DLD1 (cell line): Measurements from ENCODE around the gene TMEM229B.

Source experiments
- in situ Hi-C: cut with HindIII; loops from 2 replicates; pipeline ENCODE4 v1.10.0; 2017; ENCODE audit warnings: low sequenced_read_pairs

Gene TMEM229B

DNA sequence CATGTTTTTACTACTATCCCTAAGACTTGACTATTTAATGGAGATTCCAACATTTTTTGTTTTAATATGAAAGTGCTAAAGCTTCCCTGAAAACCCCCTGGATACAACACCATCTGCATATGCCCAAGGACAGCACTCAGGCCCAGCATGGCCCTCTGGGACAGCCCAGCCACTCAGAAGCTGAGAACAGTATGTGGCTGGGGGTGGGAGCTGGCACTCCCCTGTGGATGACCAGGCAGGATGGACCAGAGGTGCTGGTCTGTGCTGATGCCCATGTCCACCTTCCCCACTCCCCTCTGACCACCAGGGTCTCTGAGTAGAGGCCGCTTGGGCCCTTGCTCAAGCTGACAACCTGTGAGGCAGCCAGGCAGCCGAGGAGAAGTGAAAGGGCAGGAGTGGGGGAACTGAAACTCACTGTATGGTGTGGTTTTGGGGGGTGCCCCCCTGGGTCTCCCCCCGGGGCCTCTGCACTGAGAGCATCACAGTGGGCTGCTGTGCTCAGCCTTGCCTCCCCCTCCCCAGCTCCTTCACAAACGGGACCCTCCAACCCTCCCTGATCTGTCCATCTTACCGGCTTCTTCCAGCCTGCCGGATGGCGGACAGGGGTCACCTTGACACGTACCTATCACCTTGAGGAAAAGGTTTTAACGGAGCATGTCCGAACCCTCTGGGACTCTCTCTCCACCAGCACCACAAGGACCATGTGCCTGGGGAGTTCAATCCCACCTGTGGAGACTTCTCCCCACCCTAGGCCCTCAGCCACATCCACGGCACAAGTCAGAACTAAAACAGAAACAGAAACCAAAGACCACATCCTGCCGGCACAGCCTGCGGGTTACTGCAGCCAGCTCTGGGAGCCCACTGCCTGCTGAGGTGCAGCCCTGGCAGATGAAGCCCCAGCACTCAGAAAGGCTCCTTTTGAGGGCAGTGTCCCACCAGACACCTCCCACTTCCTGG lies at the start of gene TMEM229B:
Gene TMEM229B (minus strand): TSS at position 785 of the 957 bp plus-strand sequence. CDS start 14,798 bp downstream, outside the sequence.
- in situ Hi-C loops, result no loop called here

DNA sequence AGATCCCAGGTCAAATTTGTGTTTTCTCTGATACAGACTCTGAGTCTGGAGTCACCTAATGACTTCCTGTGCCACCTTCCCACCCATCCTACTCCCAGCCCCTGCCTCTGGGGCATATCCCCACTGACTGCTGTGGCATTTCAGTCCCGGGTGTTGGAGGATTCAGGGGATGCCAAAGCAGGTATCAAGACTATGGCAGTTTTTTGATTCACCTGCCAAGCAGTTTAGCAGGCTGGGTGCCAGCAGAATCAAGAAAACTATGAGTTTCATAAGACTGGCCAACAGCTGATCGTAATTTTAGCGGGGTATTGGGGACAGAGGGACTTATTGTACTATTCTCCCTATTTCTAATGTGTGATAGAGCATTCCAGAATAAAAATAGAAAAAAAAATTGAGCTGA lies 49.2 kb upstream of the TMEM229B start:
- in situ Hi-C loops, result no loop called here

DNA sequence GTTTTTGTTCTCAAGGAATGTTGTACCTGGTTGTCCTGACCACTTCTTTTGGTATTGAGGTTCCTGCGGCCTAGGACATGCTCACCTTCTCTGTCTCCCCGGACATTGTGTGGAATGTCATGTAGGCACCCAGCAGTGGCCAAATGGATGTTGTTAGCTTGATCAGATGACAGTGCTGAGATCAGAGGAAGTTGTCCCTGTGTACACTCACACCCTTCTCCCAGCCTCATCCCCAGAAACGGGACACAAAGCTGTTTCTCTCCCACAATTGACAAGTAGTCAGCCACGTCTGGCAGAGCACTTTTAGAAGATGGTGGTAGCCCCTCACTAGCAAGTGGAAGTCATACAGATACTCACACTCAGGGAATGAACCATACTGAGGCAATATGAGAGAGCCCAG lies 47.6 kb upstream of the TMEM229B start:
- in situ Hi-C loops, result no loop called here

DNA sequence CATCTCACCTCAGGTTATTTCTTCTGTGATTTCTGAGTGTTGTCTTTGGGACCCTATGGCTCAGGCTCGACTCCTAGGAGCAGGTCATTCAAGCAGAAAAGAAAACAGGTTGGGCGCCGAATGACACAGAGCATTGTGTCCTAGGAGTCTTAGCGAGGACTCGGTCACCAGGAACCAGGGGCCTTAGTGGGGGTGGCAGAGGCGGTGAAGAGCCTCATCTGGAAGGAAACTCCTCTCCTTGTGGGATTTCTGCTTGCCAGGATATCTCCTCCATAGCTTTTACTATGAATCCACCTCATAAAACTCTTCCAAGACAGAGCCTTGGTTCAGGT lies 45.2 kb upstream of the TMEM229B start:
- in situ Hi-C loops, result no loop called here

DNA sequence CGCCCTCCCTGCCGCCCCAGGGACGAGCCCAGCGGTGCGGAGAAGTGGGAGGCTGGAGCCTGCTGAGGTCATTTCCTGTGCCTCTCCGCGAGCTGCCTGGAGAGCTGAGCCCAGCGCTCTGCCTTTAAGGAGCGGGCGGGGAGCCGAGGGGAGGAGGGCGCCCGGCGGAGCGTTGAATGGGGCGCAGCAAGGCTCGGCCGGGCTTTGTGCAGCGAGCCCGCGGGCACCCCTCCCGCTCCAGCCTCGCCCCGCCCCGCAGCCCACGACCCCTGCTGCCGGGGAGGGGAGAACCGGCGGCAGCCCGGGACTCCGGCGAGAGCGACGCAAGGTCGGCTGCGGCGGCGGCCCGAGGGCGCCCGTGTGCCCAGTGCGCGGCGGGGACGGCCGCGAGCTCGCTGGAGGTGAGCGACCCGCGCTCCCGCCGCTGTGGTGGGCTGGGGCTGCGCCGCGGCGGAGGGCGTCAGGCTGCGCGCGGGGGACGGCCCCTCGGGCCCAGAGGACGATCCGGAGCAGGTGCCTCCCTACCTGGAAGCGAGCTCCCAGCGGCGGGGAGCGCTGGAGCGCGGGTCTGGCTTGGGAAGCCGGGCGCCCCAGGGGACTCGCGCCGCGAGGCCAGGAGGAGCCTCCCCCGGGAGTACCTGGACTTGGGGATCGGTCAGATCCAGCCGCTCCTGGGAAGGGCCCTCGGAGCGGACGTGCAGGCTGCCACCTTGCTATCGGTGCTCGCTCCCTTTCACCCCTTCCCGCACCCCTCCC lies 44.7 kb upstream of the TMEM229B start, which contains the start of gene PLEKHH1:
Gene PLEKHH1 (plus strand): TSS at position 293 of the 756 bp plus-strand sequence. CDS start 8,578 bp downstream, outside the sequence.
- in situ Hi-C loops, result no loop called here

DNA sequence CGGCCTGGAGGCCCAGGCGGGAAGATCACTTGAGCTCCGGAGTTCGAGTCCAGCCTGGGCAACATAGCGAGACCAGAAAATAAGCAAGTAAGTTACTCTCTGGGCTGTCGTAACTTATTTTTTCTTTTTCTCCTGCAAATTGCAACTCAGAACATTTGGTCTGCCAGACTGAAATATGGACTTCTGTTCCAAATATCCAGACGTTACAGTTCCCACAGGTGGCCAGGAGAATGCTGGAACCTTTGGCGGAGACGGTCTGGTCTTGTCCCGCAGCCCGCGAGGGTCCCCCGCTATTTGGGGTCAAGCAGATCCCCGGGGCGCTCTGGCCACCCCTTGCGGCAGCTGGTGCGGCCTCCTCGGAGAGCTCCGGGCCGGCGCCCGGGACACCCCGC lies 44.1 kb upstream of the TMEM229B start:
- in situ Hi-C loops, result no loop called here

GRCh38 chr14:67529947-67530935 lies 41.7 kb upstream of the TMEM229B start:
- in situ Hi-C loops, result no loop called here

DNA sequence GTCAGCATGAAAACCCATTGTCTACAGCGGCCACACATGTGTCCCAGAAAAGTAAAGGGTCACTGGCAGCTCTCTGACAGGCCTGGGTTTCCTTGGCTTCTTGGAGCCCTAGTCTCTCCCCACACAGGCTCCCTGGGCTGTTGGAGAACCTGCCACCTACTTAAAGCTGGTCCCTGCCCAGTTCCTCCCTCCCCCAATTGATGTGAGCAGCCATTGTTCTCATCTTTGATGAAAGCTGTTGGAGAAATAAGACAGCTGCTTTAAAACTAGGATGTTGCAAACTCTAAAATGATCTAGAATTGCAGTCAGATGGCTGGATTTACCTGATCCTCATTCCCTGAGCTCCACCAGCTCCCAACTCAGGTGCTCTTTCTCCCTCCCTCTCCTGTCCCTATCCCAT lies 39.8 kb upstream of the TMEM229B start:
- in situ Hi-C loops, result no loop called here

DNA sequence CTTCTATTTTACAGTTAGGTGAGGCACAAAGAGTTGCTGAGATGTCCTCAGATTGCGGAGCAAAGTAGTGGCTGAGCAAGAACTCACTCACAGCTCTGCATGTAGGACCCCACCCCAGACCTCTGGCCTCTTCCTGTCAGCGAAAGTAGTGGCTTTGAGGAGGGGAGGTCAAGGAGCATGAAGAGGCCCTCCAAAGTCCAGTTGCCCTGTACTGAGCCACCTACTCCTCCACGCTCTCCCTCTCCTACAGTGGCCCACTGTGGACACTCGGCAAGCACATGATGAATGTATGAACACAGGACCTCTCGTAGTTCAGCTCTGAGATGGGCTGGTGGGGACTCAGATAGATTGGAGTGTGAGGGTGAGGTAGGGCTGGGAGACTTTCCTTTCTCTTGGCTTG lies 39.2 kb upstream of the TMEM229B start:
- in situ Hi-C loops, result no loop called here

- in situ Hi-C loops, result no loop called here
Observed at GRCh38 chr14:67526676-67527459, 38.3 kb upstream of the TMEM229B start.

GRCh38 chr14:67526181-67526580 lies 37.7 kb upstream of the TMEM229B start:
- in situ Hi-C loops, result no loop called here

DNA sequence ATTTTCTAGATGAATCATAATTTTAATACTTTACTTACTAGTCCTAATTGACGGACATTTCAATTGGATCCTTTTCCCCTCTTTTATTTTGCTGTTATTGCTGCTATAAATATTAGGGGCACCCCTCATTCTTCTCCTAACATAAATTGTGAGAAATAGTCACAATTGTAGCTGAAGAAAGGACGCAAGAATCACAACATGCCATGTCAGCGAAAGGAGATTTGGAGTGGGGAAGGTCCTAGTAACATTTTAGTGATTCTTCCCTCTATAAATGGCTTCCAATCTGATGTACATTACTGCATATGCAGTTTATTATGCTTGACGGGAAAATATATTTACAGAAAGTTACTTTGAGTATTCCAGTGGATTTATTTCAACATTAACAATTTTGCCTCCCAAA lies 36.9 kb upstream of the TMEM229B start:
- in situ Hi-C loops, result no loop called here

DNA sequence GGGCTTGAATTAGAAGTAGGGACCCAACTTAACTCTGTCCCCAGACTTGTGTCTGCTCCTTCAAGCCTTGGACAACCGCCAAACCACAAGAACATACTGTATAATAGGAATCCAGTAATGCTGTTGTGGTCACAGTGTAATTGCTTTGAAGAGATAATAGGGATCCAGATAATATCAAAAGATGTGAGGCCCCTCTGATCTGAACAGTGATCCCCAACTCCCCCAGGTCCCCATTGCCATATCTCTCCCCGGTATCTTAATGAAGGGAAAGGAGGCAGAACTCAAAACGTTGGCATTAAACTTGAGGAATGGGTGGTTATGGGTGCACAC lies 36.1 kb upstream of the TMEM229B start:
- in situ Hi-C loops, result no loop called here

- in situ Hi-C loops, result no loop called here
Observed at GRCh38 chr14:67523764-67524633, 35.5 kb upstream of the TMEM229B start.

GRCh38 chr14:67522270-67522669 lies 33.7 kb upstream of the TMEM229B start:
- in situ Hi-C loops, result no loop called here

DNA sequence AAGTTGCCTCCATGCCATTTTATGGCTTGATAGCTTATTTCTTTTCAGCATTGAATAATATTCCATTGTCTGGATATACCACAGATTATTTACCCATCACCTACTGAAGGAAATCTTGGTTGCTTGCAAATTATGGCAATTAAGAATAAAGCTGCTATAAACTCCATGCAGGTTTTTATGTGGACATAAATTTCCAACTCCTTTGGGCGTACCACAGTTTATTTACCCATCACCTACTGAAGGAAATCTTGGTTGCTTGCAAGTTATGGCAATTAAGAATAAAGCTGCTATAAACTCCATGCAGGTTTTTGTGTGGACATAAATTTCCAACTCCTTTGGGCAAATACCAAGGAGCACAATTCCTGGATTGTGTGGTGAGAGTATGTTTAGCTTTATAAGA lies 32.0 kb upstream of the TMEM229B start:
- in situ Hi-C loops, result no loop called here

DNA sequence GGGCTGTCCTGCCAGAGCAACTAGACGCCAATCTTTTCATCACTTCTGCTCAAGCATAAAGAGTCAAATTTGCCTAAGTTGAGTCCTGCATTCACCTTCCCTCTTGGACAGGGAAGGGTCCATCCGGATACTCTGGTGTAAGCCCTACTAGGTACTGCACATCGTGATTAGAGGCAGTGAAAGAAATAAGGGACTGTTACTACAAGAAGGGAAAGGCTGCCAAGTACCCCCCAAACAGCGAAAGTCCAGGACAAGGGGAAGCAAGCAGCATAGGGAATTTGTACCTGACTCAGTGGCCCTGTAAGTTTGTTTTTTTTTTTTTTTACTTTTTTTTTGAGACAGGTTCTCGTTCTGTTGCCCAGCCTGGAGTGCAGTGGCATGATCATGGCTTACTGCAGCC lies 30.9 kb upstream of the TMEM229B start:
- in situ Hi-C loops, result no loop called here

DNA sequence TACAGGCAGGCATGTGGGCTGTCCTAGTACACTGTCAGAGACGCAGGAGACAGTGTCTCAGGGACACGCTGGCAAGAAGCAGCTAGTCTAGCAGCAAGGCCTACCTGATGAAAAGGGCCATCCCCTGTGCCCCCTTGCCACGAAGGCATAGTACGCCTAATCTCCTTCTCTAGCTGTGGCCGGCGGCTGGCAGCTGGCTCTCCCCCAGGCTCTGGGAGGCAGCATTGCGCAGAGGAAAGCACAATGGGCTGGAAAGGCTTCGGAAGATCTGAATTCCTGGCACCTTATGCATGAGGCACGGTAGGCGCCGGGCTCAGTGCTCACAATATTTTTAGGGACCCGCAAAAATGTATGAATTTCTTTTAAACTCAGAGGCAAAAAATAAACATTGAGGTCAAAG lies 28.6 kb upstream of the TMEM229B start:
- in situ Hi-C loops, result no loop called here

- in situ Hi-C loops, result no loop called here
Observed at GRCh38 chr14:67516676-67517075, 28.2 kb upstream of the TMEM229B start.
